ENCODE measurements around the gene TUBE1.
A peak's percentile ranks its signal among the peaks of the same experiment; 100 is the strongest.

The TUBE1 gene

DNA sequence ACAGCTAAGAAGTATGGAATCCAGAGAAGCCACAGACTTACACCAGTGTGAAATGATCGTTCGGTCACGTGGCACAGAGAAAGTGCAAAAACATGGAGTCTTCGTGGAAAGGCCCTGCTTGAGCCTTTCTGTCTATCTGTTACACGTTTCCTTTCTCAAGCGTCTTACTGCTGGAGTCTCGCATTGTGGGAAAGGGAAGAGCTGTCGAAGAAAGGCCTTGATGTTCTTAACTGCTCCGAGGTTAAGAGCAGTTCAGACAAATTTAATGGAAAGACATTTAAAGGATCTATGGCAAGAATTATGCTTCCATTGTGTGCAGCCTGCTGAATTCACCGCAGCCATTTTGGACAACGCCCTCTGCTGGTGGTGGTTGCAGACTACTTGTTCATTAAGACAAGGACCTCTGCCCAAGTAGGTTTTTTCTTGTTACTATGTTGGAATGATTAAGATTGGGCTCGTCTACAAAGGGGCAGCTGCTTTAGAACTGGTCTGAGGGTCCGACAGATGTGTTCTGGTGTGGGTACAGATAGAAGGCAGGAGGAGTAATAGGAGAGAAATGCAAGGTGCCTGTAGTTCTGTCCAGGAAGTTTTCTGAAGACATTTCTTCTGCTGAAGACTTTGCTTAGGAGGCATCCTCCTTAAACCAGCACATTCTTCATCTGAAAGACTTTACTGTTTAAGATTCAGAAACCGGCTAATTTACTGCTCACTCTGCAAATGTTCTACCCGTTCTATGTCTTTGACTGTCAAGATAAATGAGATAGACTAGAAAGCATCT lies 58.0 kb downstream of the TUBE1 start:
- DNase-seq (ENCODE audit: low read depth): peak; percentile 78
- TF ChIP-seq, protein P1, sequence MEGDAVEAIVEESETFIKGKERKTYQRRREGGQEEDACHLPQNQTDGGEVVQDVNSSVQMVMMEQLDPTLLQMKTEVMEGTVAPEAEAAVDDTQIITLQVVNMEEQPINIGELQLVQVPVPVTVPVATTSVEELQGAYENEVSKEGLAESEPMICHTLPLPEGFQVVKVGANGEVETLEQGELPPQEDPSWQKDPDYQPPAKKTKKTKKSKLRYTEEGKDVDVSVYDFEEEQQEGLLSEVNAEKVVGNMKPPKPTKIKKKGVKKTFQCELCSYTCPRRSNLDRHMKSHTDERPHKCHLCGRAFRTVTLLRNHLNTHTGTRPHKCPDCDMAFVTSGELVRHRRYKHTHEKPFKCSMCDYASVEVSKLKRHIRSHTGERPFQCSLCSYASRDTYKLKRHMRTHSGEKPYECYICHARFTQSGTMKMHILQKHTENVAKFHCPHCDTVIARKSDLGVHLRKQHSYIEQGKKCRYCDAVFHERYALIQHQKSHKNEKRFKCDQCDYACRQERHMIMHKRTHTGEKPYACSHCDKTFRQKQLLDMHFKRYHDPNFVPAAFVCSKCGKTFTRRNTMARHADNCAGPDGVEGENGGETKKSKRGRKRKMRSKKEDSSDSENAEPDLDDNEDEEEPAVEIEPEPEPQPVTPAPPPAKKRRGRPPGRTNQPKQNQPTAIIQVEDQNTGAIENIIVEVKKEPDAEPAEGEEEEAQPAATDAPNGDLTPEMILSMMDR (IDR thresholded peaks at IDR 0.05; ENCODE audit: insufficient read depth, low read depth, low read length, missing control alignments): peak; percentile 76
- no peak overlapping the region for H3K4me3 ChIP-seq (ENCODE audit: low read length)

DNA sequence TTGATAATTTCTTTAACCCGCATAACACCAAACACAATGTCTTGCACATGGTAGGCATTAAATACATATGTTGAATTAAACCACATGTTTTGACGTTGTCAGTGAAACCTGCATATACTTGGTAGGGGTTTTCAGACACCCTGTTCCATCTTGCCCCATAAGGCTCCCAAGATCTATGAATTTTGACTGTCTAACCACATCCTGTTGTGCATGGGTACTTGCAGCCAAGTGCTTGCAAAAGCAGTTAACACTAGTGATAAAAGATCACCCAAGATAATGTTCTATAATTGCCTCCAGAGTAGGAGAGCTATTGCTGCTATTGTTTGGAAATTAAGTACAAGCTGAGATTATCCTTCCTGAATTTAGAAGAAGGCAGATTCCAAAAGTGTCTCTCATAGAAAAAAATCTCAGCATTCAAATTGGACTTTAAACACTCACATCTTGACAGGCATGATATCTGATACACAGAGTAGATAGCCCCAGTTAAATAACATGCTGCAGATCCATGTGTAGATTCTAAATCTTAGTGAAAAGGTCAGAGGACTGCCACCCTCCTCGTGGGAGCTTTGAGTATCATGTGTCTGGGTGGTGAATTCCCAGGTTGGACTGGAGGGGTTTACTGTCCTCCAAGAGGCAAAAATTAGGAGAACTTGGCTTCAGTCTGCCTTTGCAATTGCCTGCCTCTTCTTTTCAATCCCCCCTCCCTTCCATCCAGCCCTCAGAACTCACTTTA lies 59.2 kb downstream of the TUBE1 start:
- peak; percentile 35 for DNase-seq (ENCODE audit: low read depth)
- TF ChIP-seq, protein P1 (IDR thresholded peaks at IDR 0.05; ENCODE audit: insufficient read depth, low read depth, low read length, missing control alignments): no peak
- no peak overlapping the region for H3K4me3 ChIP-seq (ENCODE audit: low read length)

DNA sequence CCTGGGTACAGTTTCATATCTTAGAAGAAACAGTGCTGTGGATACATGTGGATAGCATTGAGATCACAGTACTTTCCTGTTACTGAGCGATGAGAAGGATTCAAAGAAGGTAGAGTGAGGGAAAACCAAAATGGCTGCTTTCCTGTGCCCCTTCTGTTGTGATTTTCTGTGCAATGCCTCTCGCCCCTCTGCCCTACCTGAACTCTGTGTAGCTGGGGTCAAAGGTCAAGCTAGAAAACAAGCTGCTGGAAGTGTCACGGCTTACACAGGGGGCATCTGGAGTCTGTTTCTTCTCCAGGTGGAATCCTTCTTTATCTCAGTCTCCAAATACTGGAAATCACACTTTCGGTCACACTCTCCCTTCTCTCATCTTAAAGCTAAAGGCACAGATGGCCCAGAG lies 60.3 kb downstream of the TUBE1 start:
- DNase-seq (ENCODE audit: low read depth): no peak
- H3K4me3 ChIP-seq (ENCODE audit: low read length): no peak overlapping the region
- TF ChIP-seq, protein P1 (IDR thresholded peaks at IDR 0.05; ENCODE audit: insufficient read depth, low read depth, low read length, missing control alignments): no peak

DNA sequence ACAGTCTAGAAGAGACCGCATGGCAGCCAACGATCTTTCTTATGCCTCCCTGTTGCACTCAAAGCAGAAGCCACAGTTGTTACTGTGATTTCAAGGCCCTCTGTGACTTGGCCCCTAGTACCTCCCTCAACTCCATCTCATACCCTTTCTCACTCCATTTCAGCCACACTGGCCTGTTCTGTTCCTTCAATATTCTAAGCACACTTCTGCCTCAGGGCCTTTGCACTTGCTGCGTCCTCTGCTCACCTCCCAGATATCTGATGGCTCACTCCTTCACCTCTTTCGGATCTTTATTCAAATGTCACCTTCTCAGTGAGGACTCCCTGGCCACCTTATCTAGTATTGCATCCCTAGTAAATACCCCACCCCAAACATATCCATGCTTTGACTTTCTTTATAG lies 62.8 kb downstream of the TUBE1 start:
- no peak overlapping the region for H3K4me3 ChIP-seq (ENCODE audit: low read length)
- TF ChIP-seq, protein P1 (IDR thresholded peaks at IDR 0.05; ENCODE audit: insufficient read depth, low read depth, low read length, missing control alignments): no peak
- no peak for DNase-seq (ENCODE audit: low read depth)

DNA sequence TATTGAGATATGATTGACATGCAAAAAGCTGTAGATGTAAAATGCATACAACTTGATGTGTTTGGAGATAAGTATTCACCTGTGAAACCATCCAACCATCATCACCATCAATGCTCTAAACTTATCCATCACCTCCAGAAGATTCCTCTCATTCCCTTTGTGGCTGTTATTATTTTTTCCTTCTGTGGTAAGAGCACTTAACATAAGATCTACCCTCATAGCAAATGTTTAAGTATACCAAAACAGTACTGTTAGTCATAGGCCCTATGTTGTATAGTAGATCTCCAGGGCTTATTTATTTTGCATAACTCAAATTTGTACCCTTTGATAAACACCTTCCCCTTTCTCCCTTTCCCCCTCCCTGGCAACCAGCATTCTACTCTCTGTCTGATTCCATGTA lies 64.5 kb downstream of the TUBE1 start:
- H3K4me3 ChIP-seq (ENCODE audit: low read length): no peak overlapping the region
- no peak for DNase-seq (ENCODE audit: low read depth)
- TF ChIP-seq, protein P1 (IDR thresholded peaks at IDR 0.05; ENCODE audit: insufficient read depth, low read depth, low read length, missing control alignments): no peak

DNA sequence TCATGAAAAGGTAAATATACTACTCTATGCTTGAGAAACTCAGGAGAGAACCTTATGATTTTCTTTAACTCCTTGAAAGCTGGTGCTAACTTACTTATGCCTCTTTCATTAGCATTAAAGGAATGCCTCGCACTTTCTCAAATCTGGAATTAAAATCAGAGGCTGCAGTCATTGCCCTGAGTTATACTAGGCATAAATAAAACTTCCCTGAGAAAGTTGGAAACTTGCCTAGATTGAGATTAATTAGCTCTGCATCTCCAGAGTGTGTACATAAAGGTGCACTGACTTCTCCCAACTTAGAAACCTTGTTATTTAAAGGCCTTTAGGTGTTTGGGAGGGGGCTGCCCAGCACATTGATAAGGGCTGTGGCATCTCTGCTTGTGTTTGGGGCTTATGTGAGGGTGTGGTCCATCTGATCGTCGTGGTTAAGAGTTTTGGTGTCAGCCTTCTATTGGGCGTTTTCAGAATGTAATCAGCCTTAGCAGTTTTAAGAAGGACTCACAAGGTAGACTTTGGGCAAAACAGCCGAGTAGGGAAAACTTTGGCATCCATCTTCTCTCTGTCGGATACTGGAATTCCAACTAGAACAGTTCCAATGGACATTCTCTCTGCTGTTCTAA lies 65.5 kb downstream of the TUBE1 start:
- TF ChIP-seq, protein P1 (IDR thresholded peaks at IDR 0.05; ENCODE audit: insufficient read depth, low read depth, low read length, missing control alignments): no peak
- no peak for DNase-seq (ENCODE audit: low read depth)
- no peak overlapping the region for H3K4me3 ChIP-seq (ENCODE audit: low read length)

All from epithelial cell of esophagus (primary cell).